ENCODE measurements around the gene UBAC1. TPM values are rescaled to one million over a fixed set of nuclear protein-coding genes. Genes with fewer than 3 reads are reported as not detected.
"Not testable (repeated sequence)": the region's sequence is repeated elsewhere in the genome, so short reads cannot be mapped to it uniquely, and the experiment has no call there.

Gene UBAC1
- total and polyA plus RNA-seq, 4 donors: 16.2 to 115 (median 16.4) TPM

GRCh38 chr9:135893104-135893503 lies 68.1 kb downstream of the UBAC1 start (continued):
- TF ChIP-seq NR2F2 (IDR thresholded peaks at IDR 0.05) (no peak), FOXA2 (IDR thresholded peaks at IDR 0.05) (no peak)

GRCh38 chr9:135892327-135892726 lies 68.8 kb downstream of the UBAC1 start:
- WGBS: 98% methylated on average over 6 of the region's 6 CpGs
- not testable (repeated sequence) for H3K27ac ChIP-seq (ENCODE audit: low read depth in 1 of 2, low read length in 2 of 2); H3K4me3 ChIP-seq (ENCODE audit: low read depth in 1 of 3, low read length in 3 of 3); H3K27me3 ChIP-seq (ENCODE audit: control insufficient read depth in 4 of 4, insufficient read depth in 4 of 4, low read length in 3 of 4); H3K9me3 ChIP-seq (ENCODE audit: control insufficient read depth in 4 of 4, low read length in 3 of 4); H3K36me3 ChIP-seq (ENCODE audit: control insufficient read depth in 4 of 4, insufficient read depth in 3 of 4, low read depth in 1 of 4, low read length in 3 of 4); H3K4me1 ChIP-seq (ENCODE audit: control insufficient read depth in 4 of 4, insufficient read depth in 4 of 4, low read length in 3 of 4); H3K9ac ChIP-seq (ENCODE audit: low read depth in 1 of 2, low read length in 2 of 2); DNase-seq (ENCODE audit: low spot score)

- H3K4me1 ChIP-seq (ENCODE audit: control insufficient read depth in 4 of 4, insufficient read depth in 4 of 4, low read length in 3 of 4): peaks cover 0 to 11% (median 3%) of the 10 kb centered on the region in 4 donors
- no peak overlapping the region for H3K9ac ChIP-seq (ENCODE audit: low read depth in 1 of 2, low read length in 2 of 2)
- H3K36me3 ChIP-seq (ENCODE audit: control insufficient read depth in 4 of 4, insufficient read depth in 3 of 4, low read depth in 1 of 4, low read length in 3 of 4): no peaks in the 10 kb centered on the region
- H3K27ac ChIP-seq (ENCODE audit: low read depth in 1 of 2, low read length in 2 of 2): no peak overlapping the region
- DNase-seq (ENCODE audit: low spot score): no peak
- no peaks in the 10 kb centered on the region for H3K27me3 ChIP-seq (ENCODE audit: control insufficient read depth in 4 of 4, insufficient read depth in 4 of 4, low read length in 3 of 4)
- H3K4me3 ChIP-seq (ENCODE audit: low read depth in 1 of 3, low read length in 3 of 3): no peak overlapping the region
- TF ChIP-seq JUND (IDR thresholded peaks at IDR 0.05) (no peak), TAF1 (conservative IDR thresholded peaks at IDR 0.05) (no peak), FOXA1 (IDR thresholded peaks at IDR 0.05) (no peak), ZBTB33 (IDR thresholded peaks at IDR 0.05) (no peak), ATF3 (IDR thresholded peaks at IDR 0.05) (no peak), SP1 (IDR thresholded peaks at IDR 0.05) (no peak), NR2F2 (IDR thresholded peaks at IDR 0.05) (no peak), EGR1 (IDR thresholded peaks at IDR 0.05; ENCODE audit: low read depth in 2 of 2) (no peak), HNF4A (conservative IDR thresholded peaks at IDR 0.05) (no peak), REST (IDR thresholded peaks at IDR 0.05) (no peak), RXRA (IDR thresholded peaks at IDR 0.05) (no peak), CTCF (IDR thresholded peaks at IDR 0.05; ENCODE audit: low read depth, low read length, missing input control) (no peak), YY1 (IDR thresholded peaks at IDR 0.05) (no peak), RAD21 (IDR thresholded peaks at IDR 0.05) (no peak), HNF4G (IDR thresholded peaks at IDR 0.05) (no peak), FOXA2 (IDR thresholded peaks at IDR 0.05) (no peak), MAX (IDR thresholded peaks at IDR 0.05) (no peak), GABPA (IDR thresholded peaks at IDR 0.05 in 1 of 2, conservative IDR thresholded peaks at IDR 0.05 in 1 of 2) (no peak)
- H3K9me3 ChIP-seq (ENCODE audit: control insufficient read depth in 4 of 4, low read length in 3 of 4): no peaks in the 10 kb centered on the region
- WGBS: 91% methylated on average over 8 of the region's 8 CpGs
These were observed 70.0 kb downstream of the UBAC1 start for GRCh38 chr9:135891027-135891631.

Measured in liver (tissue), 9 donors.